Activated CD8-positive, alpha-beta T cell treated with anti-CD3 and anti-CD28 coated beads for 36 hours (primary cell): ENCODE data around the gene TSPAN31. TPM values are rescaled to one million over a fixed set of nuclear protein-coding genes. Genes with fewer than 3 reads are reported as not detected.

Experiments
- ATAC-seq: fragments of 200-7000 bp; cut with Tn5 transposase; one replicate; pipeline ENCODE4 v1.10.0; 2021; ENCODE audit warnings: mild to moderate bottlenecking, moderate library complexity
- CTCF ChIA-PET: fragments of 350-600 bp; sonication (Branson Sonifier 250); formaldehyde crosslinking; loops from one replicate; lab custom pipeline; 2021; ENCODE audit warnings: antibody characterized with exemption; lab: Charles Lee
- POLR2A ChIA-PET: fragments of 350-600 bp; sonication (Branson Sonifier 250); formaldehyde crosslinking; loops from one replicate; lab custom pipeline; 2021; ENCODE audit warnings: antibody characterized with exemption; lab: Charles Lee
- DNase-seq: peaks from one replicate; pipeline ENCODE4 v3.0.0-alpha.2; 2020
- H3K27ac Mint-ChIP-seq: one replicate; pipeline ENCODE4 v1.8.0; 2021; ENCODE audit warnings: mild to moderate bottlenecking, mixed read lengths
- H3K27me3 Mint-ChIP-seq: one replicate; pipeline ENCODE4 v1.8.0; 2021; ENCODE audit warnings: mixed read lengths
- H3K36me3 Mint-ChIP-seq: one replicate; pipeline ENCODE4 v1.8.0; 2021; ENCODE audit warnings: low read depth, mixed read lengths
- H3K4me1 Mint-ChIP-seq: one replicate; pipeline ENCODE4 v1.8.0; 2021; ENCODE audit warnings: low read depth, mixed read lengths
- H3K4me3 Mint-ChIP-seq: one replicate; pipeline ENCODE4 v1.8.0; 2021; ENCODE audit warnings: mild to moderate bottlenecking, moderate library complexity, mixed read lengths
- H3K9me3 Mint-ChIP-seq: one replicate; pipeline ENCODE4 v1.8.0; 2021; ENCODE audit warnings: mixed read lengths
- intact Hi-C: fragments of 100-400 bp; cut with micrococcal nuclease; formaldehyde crosslinking; loops from one replicate; pipeline ENCODE4 v1.10.0; 2022
- total RNA-seq, 2 experiments: library from RNA; stranded (reverse); gene quantifications; one replicate each; pipeline ENCODE4 v1.2.3, GENCODE V29; 2021
- TF ChIP-seq, protein P1 (sequence below): fragments of 200-600 bp; IDR thresholded peaks from one replicate; pipeline ENCODE4 v1.8.0; 2022; ENCODE audit warnings: antibody characterized with exemption, mild to moderate bottlenecking

Gene TSPAN31
- total RNA-seq, 2 experiments from 2014 or later, result 6.9 to 7.5 TPM

DNA sequence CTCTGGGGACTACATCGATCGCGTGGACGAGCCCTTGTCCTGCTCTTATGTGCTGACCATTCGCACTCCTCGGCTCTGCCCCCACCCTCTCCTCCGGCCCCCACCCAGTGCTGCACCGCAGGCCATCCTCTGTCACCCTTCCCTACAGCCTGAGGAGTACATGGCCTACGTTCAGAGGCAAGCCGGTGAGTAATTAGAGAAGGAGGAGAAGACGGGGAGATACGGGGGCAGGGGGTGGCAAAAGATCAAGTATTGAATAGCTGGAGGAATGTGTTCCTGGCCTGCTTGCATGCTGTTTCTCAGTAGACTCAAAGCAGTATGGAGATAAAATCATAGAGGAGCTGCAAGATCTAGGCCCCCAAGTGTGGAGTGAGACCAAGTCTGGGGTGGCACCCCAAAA lies 29.1 kb upstream of the TSPAN31 start:
- Mint-ChIP-seq H3K4me1 (no peaks in the 10 kb centered on the region), H3K4me3 (no peak overlapping the region), H3K9me3 (no peaks in the 10 kb centered on the region), H3K27ac (no peak overlapping the region), H3K36me3 (peaks cover 23% of the 10 kb centered on the region), H3K27me3 (no peaks in the 10 kb centered on the region)
- ATAC-seq (no peak), DNase-seq (no peak)
- intact Hi-C loops, result no loop called here
- ChIA-PET CTCF (no interaction called here), POLR2A (no interaction called here)
- TF ChIP-seq, protein P1, sequence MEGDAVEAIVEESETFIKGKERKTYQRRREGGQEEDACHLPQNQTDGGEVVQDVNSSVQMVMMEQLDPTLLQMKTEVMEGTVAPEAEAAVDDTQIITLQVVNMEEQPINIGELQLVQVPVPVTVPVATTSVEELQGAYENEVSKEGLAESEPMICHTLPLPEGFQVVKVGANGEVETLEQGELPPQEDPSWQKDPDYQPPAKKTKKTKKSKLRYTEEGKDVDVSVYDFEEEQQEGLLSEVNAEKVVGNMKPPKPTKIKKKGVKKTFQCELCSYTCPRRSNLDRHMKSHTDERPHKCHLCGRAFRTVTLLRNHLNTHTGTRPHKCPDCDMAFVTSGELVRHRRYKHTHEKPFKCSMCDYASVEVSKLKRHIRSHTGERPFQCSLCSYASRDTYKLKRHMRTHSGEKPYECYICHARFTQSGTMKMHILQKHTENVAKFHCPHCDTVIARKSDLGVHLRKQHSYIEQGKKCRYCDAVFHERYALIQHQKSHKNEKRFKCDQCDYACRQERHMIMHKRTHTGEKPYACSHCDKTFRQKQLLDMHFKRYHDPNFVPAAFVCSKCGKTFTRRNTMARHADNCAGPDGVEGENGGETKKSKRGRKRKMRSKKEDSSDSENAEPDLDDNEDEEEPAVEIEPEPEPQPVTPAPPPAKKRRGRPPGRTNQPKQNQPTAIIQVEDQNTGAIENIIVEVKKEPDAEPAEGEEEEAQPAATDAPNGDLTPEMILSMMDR, result no peak

DNA sequence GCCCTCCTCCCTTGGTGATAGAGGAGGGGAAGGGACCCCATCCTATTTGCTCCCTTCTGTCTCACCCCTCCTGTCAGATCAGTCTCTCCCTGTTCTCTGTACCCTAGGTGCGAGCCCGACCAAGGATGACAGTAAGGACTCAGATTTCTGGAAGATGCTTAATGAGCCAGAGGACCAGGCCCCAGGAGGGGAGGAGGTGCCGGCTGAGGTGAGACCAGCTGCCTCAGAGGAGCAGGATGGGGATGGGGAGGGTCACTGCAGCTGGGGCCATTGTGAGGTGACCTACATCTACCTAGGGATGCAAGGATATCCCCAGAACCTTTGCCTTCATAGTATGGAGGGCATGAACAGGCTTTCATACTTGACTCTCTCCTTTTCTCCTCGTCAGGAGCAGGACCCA lies 28.5 kb upstream of the TSPAN31 start:
- Mint-ChIP-seq H3K9me3 (no peaks in the 10 kb centered on the region), H3K36me3 (peaks cover 25% of the 10 kb centered on the region), H3K4me1 (no peaks in the 10 kb centered on the region), H3K4me3 (no peak overlapping the region), H3K27ac (no peak overlapping the region), H3K27me3 (no peaks in the 10 kb centered on the region)
- ATAC-seq (no peak), DNase-seq (no peak)
- TF ChIP-seq, protein P1, result no peak
- ChIA-PET POLR2A (no interaction called here), CTCF (interaction anchor here (0.6 kb wide), 1 partner anchor 25 kb away, joined by 3 read pairs; no protein-coding TSS in a partner anchor)
- intact Hi-C loops, result no loop called here

DNA sequence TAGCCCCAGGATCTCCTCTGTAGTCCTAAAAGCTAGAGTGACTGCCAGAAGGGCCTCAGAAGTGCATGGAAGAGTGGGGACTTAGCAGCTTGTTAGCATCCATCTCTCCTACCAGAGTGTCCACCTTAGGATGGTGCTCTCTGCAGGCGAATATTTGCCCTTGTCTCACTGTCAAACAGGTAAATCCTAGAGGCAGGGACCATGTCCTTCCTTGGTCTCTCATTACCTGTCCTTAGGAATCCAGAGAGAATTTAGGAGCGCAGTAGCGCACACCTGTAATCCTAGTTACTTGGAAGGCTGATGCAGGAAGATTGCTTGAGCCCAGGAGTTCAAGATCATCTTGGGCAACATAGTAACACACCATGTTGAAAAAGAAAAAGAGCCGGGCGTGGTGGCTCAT lies 27.7 kb upstream of the TSPAN31 start:
- no peaks in the 10 kb centered on the region for H3K4me1 Mint-ChIP-seq
- POLR2A ChIA-PET, result interaction anchor here (2.3 kb wide), 1 partner anchor 14 kb away, joined by 6 read pairs; no protein-coding TSS in a partner anchor
- H3K9me3 Mint-ChIP-seq, result no peaks in the 10 kb centered on the region
- DNase-seq (no peak), ATAC-seq (no peak)
- peaks cover 20% of the 10 kb centered on the region for H3K36me3 Mint-ChIP-seq
- no peak overlapping the region for H3K27ac Mint-ChIP-seq
- no peaks in the 10 kb centered on the region for H3K27me3 Mint-ChIP-seq
- H3K4me3 Mint-ChIP-seq, result no peak overlapping the region
- CTCF ChIA-PET, result interaction anchor here (0.6 kb wide), 1 partner anchor 25 kb away, joined by 3 read pairs; no protein-coding TSS in a partner anchor
- TF ChIP-seq, protein P1, result no peak
- intact Hi-C loops, result no loop called here

DNA sequence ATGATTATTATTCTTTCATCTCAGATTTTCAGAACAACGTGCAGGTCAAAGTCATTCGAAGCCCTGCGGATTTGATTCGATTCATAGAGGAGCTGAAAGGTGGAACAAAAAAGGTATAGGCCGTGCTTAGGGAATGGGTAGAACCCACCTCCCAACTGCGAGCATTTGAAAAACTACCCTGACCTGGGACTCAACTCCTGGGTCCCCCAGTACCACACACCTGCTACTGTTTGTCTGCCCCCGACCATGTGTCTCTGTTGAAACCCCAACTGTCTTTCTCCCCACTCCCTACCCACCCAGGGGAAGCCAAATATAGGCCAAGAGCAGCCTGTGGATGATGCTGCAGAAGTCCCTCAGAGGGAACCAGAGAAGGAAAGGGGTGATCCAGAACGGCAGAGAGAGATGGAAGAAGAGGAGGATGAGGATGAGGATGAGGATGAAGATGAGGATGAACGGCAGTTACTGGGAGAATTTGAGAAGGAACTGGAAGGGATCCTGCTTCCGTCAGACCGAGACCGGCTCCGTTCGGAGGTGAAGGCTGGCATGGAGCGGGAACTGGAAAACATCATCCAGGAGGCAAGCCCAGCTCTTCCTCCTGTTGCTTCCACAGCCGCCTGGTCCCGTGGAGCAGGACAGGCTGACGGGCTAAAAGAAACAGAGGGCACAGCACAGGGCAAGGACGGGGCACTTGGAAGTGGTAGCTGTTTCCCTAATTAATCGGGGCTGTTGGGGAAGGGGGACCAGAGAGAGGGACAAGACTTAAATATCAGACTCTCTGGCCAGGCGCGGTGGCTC lies 26.8 kb upstream of the TSPAN31 start:
- intact Hi-C loops, result no loop called here
- Mint-ChIP-seq H3K36me3 (peaks cover 20% of the 10 kb centered on the region), H3K4me1 (no peaks in the 10 kb centered on the region), H3K27ac (no peak overlapping the region), H3K9me3 (no peaks in the 10 kb centered on the region), H3K4me3 (no peak overlapping the region), H3K27me3 (no peaks in the 10 kb centered on the region)
- ATAC-seq (no peak), DNase-seq (no peak)
- TF ChIP-seq, protein P1, result no peak
- ChIA-PET CTCF (interaction anchor here (0.6 to 1.1 kb wide), 3 partner anchors 14 to 134 kb away, joined by 3 read pairs; no protein-coding TSS in a partner anchor), POLR2A (interaction anchor here (0.8 to 2.3 kb wide), 4 partner anchors 9 to 435 kb away, joined by 3 to 6 read pairs (median 4); no protein-coding TSS in a partner anchor)
